Mammary epithelial cell (primary cell): ENCODE results near the gene GRIN2C.

Experiments
- EZH2 ChIP-seq: IDR thresholded peaks from 2 replicates; pipeline ENCODE4 v1.6.1; 2012; ENCODE audit warnings: low read length, inconsistent platforms, borderline replicate concordance
- TF ChIP-seq, protein P1 (sequence below), 2 donors: IDR thresholded peaks in 1 of 2; conservative IDR thresholded peaks in 1 of 2; 2 replicates each; pipeline ENCODE4 v1.5.1; 2011 to 2012; ENCODE audit warnings: inconsistent platforms in 2 of 2, low read length in 2 of 2, mild to moderate bottlenecking in 2 of 2, control low read depth in 1 of 2, low read depth in 1 of 2; ENCODE audit not compliant: insufficient read depth in 1 of 2; ENCODE audit errors: extremely low read depth in 1 of 2

DNA sequence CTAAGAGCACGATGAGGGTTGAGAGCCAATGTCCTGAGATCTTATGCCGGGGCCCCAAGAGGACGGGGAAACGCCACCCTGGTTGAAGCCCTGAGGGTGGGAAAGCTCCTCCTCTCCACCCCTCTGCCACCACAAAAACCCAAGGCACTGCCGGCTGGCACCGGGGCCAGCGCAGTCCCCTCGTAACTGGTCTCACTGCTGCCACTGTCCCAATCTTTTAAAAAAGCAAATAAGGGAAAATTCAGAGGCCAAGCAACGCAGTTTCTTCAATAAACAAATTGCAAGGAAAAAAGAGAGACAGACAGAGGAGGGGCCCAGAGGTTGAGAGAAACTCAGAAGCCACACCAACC lies 6.7 kb downstream of the GRIN2C start:
- TF ChIP-seq, protein P1, sequence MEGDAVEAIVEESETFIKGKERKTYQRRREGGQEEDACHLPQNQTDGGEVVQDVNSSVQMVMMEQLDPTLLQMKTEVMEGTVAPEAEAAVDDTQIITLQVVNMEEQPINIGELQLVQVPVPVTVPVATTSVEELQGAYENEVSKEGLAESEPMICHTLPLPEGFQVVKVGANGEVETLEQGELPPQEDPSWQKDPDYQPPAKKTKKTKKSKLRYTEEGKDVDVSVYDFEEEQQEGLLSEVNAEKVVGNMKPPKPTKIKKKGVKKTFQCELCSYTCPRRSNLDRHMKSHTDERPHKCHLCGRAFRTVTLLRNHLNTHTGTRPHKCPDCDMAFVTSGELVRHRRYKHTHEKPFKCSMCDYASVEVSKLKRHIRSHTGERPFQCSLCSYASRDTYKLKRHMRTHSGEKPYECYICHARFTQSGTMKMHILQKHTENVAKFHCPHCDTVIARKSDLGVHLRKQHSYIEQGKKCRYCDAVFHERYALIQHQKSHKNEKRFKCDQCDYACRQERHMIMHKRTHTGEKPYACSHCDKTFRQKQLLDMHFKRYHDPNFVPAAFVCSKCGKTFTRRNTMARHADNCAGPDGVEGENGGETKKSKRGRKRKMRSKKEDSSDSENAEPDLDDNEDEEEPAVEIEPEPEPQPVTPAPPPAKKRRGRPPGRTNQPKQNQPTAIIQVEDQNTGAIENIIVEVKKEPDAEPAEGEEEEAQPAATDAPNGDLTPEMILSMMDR (conservative IDR thresholded peaks at IDR 0.05 in 1 of 2, IDR thresholded peaks at IDR 0.05 in 1 of 2; ENCODE audit: extremely low read depth in 1 of 2, insufficient read depth in 1 of 2, low read depth in 1 of 2, low read length in 2 of 2): no peak
- TF ChIP-seq EZH2: no peak
